ENCODE measurements around the gene CALHM5. TPM values are rescaled to one million over a fixed set of nuclear protein-coding genes. Genes with fewer than 3 reads are reported as not detected.

Gene CALHM5
- total and polyA plus RNA-seq, 9 of the 15 experiments (the other 6 are each of a cell fraction or from before 2014, with no cell fraction given): under 0.01 to 0.05 (median 0.02) TPM; not detected in 2

- no peak for TF ChIP-seq ZNF277 (CRISPR knock-in tag; IDR thresholded peaks at IDR 0.05; ENCODE audit: borderline replicate concordance)
- no peak for TF ChIP-seq LCOR (CRISPR knock-in tag; IDR thresholded peaks at IDR 0.05)
- peak; percentile 65 for TF ChIP-seq ZNF316 (IDR thresholded peaks at IDR 0.05)
- no peak for TF ChIP-seq ARID4B (CRISPR knock-in tag; IDR thresholded peaks at IDR 0.05)
- peak; percentile 60 to 75 (median 62); a peak in 5 of 6 replicates for TF ChIP-seq CTCF (IDR thresholded peaks at IDR 0.05 in 2 of 3, conservative IDR thresholded peaks at IDR 0.05 in 1 of 3; ENCODE audit: insufficient read depth in 2 of 3, low read depth in 1 of 3, low read length in 3 of 3)
- TF ChIP-seq RAD21 (CRISPR knock-in tag; conservative IDR thresholded peaks at IDR 0.05 in 1 of 2, IDR thresholded peaks at IDR 0.05 in 1 of 2): peak; percentile 53 to 70
- TF ChIP-seq MAFF (IDR thresholded peaks at IDR 0.05; ENCODE audit: low read length): peak; percentile 8; the same call in 1 of the 2 replicates
- peak; percentile 14; the same call in 1 of the 2 replicates for TF ChIP-seq SMC3 (conservative IDR thresholded peaks at IDR 0.05; ENCODE audit: insufficient read depth, low read depth, low read length)
- TF ChIP-seq MAZ (CRISPR knock-in tag; conservative IDR thresholded peaks at IDR 0.05 in 1 of 2, IDR thresholded peaks at IDR 0.05 in 1 of 2): 0 out of 4 replicates have a peak, but pooled peaks of 1 of the 2 experiments have one; percentile 22
- no peak for TF ChIP-seq FOXA3 (CRISPR knock-in tag; conservative IDR thresholded peaks at IDR 0.05 in 1 of 2, IDR thresholded peaks at IDR 0.05 in 1 of 2)
- TF ChIP-seq RB1 (IDR thresholded peaks at IDR 0.05; ENCODE audit: low read depth): 0 out of 2 replicates have a peak, but pooled peaks have one; percentile 31
- TF ChIP-seq MEIS2 (IDR thresholded peaks at IDR 0.05; ENCODE audit: partially characterized antibody): peak; percentile 46
- no peak for TF ChIP-seq ZNF830 (CRISPR knock-in tag; IDR thresholded peaks at IDR 0.05)
- 0 out of 2 replicates have a peak, but pooled peaks have one; percentile 32 for TF ChIP-seq ZNF384 (IDR thresholded peaks at IDR 0.05; ENCODE audit: low read depth, low read length)
- TF ChIP-seq TRIM24 (IDR thresholded peaks at IDR 0.05): no peak
Observed at GRCh38 chr6:116536216-116536621, 24.8 kb downstream of the CALHM5 start (continued).
